ENCODE measurements around the gene MAML3.
A peak's percentile ranks its signal among the peaks of the same experiment; 100 is the strongest.

Gene MAML3

GRCh38 chr4:140156529-140157171, 2.7 kb upstream of the MAML3 start:
- peak; percentile 7 for DNase-seq (ENCODE audit: low read depth, low spot score)

- no peak for DNase-seq (ENCODE audit: low read depth, low spot score)
Observed at GRCh38 chr4:140154572-140154891, 548 bp upstream of the MAML3 start.

- DNase-seq (ENCODE audit: low read depth, low spot score), result no peak
Observed at GRCh38 chr4:140153419-140153717, 616 bp downstream of the MAML3 start.

GRCh38 chr4:140152751-140153418, 1.1 kb downstream of the MAML3 start:
- DNase-seq (ENCODE audit: low read depth, low spot score), result peak; percentile 7

GRCh38 chr4:140152013-140152703, 1.8 kb downstream of the MAML3 start:
- DNase-seq (ENCODE audit: low read depth, low spot score), result peak; percentile 77

GRCh38 chr4:140151699-140152012, 2.3 kb downstream of the MAML3 start:
- DNase-seq (ENCODE audit: low read depth, low spot score), result peak; percentile 35

GRCh38 chr4:140150886-140151698, 2.9 kb downstream of the MAML3 start:
- no peak for DNase-seq (ENCODE audit: low read depth, low spot score)

- peak; percentile 47 for DNase-seq (ENCODE audit: low read depth, low spot score)
Observed at GRCh38 chr4:140150636-140150885, 3.4 kb downstream of the MAML3 start.

GRCh38 chr4:140149846-140150635, 3.9 kb downstream of the MAML3 start:
- DNase-seq (ENCODE audit: low read depth, low spot score), result peak; percentile 22

- DNase-seq (ENCODE audit: low read depth, low spot score), result no peak
Observed at GRCh38 chr4:140144050-140144449, 9.9 kb downstream of the MAML3 start.

GRCh38 chr4:140141210-140141835, 12.7 kb downstream of the MAML3 start:
- no peak for DNase-seq (ENCODE audit: low read depth, low spot score)

GRCh38 chr4:140140566-140140965, 13.4 kb downstream of the MAML3 start:
- DNase-seq (ENCODE audit: low read depth, low spot score), result no peak

GRCh38 chr4:140138428-140138827, 15.6 kb downstream of the MAML3 start:
- no peak for DNase-seq (ENCODE audit: low read depth, low spot score)

GRCh38 chr4:140137671-140138070, 16.3 kb downstream of the MAML3 start:
- DNase-seq (ENCODE audit: low read depth, low spot score), result no peak

GRCh38 chr4:140136509-140136908, 17.5 kb downstream of the MAML3 start:
- DNase-seq (ENCODE audit: low read depth, low spot score), result no peak

GRCh38 chr4:140135529-140136088, 18.4 kb downstream of the MAML3 start:
- DNase-seq (ENCODE audit: low read depth, low spot score), result no peak

- DNase-seq (ENCODE audit: low read depth, low spot score), result no peak
Observed at GRCh38 chr4:140134746-140135425, 19.1 kb downstream of the MAML3 start.

GRCh38 chr4:140133576-140133975, 20.4 kb downstream of the MAML3 start:
- no peak for DNase-seq (ENCODE audit: low read depth, low spot score)

- DNase-seq (ENCODE audit: low read depth, low spot score), result no peak
Observed at GRCh38 chr4:140131675-140132229, 22.2 kb downstream of the MAML3 start.

GRCh38 chr4:140130677-140131076, 23.3 kb downstream of the MAML3 start:
- DNase-seq (ENCODE audit: low read depth, low spot score), result no peak
